ENCODE measurements around the gene ANO1. TPM values are rescaled to one million over a fixed set of nuclear protein-coding genes. Genes with fewer than 3 reads are reported as not detected.

ANO1 gene
- total RNA-seq, 1 experiment from 2014 or later: 41.7 TPM

DNA sequence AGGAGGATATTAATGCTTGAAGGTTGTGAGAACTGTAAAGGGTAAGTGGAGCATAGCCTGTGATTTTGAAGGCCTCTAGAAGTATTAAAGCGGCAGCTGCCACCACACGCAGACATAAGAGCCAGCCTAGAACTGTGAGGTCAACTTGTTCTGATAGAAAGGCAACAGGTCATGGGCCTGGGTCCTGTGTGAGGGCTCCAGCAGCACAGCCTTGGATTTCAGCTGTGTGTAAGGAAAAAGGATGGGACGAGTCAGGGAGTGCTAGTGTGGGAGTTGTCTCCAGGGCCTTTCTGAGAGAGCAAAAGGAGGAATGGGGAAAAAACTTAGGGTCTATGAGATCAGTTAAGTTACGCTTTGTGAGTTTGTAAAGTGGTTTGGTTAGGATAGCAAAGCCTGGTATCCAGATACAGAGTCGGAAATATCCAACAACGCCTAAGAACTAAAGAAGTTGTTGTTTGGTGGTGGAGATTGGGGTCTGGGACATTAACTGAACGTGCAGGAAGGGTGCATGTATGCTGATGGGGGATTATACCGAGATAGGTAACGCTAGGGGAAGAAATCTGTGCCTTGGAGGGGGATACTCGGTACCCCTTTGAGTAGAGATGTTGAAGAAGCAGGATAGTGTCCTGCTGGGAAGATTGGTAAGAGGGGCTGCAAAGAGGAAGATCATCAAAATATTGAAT lies 17.4 kb upstream of the ANO1 start:
- no peak for ATAC-seq
- no peak overlapping the region for H3K27ac ChIP-seq (ENCODE audit: low read depth, low read length)
- H3K4me3 ChIP-seq (replicated peaks in 1 of 2; ENCODE audit: low read depth in 1 of 2, low read length in 2 of 2): no peak overlapping the region
- H2AFZ ChIP-seq (ENCODE audit: low read depth, low read length, poor library complexity, severe bottlenecking): no peak overlapping the region
- no peak overlapping the region for H3K4me2 ChIP-seq (ENCODE audit: low read length)
- no peaks in the 10 kb centered on the region for H3K9me3 ChIP-seq (ENCODE audit: control insufficient read depth in 1 of 2, insufficient read depth in 1 of 2, low read depth in 1 of 2, low read length in 2 of 2)
- DNase-seq (ENCODE audit: low read depth, low spot score): no peak
- RAD21 ChIA-PET (ENCODE audit: low non-redundant PET in 1 of 2, low total read pairs in 2 of 2, uncharacterized antibody in 2 of 2, unreplicated experiment in 2 of 2): no interaction called here
- no peaks in the 10 kb centered on the region for H4K20me1 ChIP-seq (ENCODE audit: insufficient read depth)
- no peaks in the 10 kb centered on the region for H3K9me2 ChIP-seq (ENCODE audit: insufficient read depth)
- H3K27me3 ChIP-seq (ENCODE audit: insufficient read depth, low read length): no peaks in the 10 kb centered on the region
- POLR2A ChIA-PET: no interaction called here
- BruUV-seq (replicated peaks): no TSS peak
- TF ChIP-seq, protein P1, sequence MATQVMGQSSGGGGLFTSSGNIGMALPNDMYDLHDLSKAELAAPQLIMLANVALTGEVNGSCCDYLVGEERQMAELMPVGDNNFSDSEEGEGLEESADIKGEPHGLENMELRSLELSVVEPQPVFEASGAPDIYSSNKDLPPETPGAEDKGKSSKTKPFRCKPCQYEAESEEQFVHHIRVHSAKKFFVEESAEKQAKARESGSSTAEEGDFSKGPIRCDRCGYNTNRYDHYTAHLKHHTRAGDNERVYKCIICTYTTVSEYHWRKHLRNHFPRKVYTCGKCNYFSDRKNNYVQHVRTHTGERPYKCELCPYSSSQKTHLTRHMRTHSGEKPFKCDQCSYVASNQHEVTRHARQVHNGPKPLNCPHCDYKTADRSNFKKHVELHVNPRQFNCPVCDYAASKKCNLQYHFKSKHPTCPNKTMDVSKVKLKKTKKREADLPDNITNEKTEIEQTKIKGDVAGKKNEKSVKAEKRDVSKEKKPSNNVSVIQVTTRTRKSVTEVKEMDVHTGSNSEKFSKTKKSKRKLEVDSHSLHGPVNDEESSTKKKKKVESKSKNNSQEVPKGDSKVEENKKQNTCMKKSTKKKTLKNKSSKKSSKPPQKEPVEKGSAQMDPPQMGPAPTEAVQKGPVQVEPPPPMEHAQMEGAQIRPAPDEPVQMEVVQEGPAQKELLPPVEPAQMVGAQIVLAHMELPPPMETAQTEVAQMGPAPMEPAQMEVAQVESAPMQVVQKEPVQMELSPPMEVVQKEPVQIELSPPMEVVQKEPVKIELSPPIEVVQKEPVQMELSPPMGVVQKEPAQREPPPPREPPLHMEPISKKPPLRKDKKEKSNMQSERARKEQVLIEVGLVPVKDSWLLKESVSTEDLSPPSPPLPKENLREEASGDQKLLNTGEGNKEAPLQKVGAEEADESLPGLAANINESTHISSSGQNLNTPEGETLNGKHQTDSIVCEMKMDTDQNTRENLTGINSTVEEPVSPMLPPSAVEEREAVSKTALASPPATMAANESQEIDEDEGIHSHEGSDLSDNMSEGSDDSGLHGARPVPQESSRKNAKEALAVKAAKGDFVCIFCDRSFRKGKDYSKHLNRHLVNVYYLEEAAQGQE (IDR thresholded peaks at IDR 0.05; ENCODE audit: low read depth): no peak
- no peak for TF ChIP-seq EZH2phosphoT487 (IDR thresholded peaks at IDR 0.05; ENCODE audit: borderline replicate concordance)
- TF ChIP-seq SRF (IDR thresholded peaks at IDR 0.05; ENCODE audit: low read depth): no peak
- no peak for TF ChIP-seq ELF1 (IDR thresholded peaks at IDR 0.05; ENCODE audit: borderline replicate concordance, low read depth)
- TF ChIP-seq, protein P2, sequence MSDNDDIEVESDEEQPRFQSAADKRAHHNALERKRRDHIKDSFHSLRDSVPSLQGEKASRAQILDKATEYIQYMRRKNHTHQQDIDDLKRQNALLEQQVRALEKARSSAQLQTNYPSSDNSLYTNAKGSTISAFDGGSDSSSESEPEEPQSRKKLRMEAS (IDR thresholded peaks at IDR 0.05): no peak
- TF ChIP-seq EZH2 (IDR thresholded peaks at IDR 0.05): no peak
- no peak for TF ChIP-seq TCF7L2 (IDR thresholded peaks at IDR 0.05; ENCODE audit: borderline replicate concordance, extremely low read depth, insufficient read depth, insufficient read length)
- TF ChIP-seq, protein P3, sequence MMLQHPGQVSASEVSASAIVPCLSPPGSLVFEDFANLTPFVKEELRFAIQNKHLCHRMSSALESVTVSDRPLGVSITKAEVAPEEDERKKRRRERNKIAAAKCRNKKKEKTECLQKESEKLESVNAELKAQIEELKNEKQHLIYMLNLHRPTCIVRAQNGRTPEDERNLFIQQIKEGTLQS (IDR thresholded peaks at IDR 0.05): no peak
- TF ChIP-seq FOSL1 (IDR thresholded peaks at IDR 0.05; ENCODE audit: low read depth): no peak
- no peak for TF ChIP-seq YY1 (IDR thresholded peaks at IDR 0.05; ENCODE audit: extremely low read depth, insufficient replicate concordance, low read depth, low read length)
- no peak for TF ChIP-seq EGR1 (IDR thresholded peaks at IDR 0.05; ENCODE audit: low read depth)
- no peak for TF ChIP-seq SIN3A (IDR thresholded peaks at IDR 0.05; ENCODE audit: low read depth)
- no peak for TF ChIP-seq ZNF274 (IDR thresholded peaks at IDR 0.05; ENCODE audit: low read depth, low read length)
- TF ChIP-seq POLR2A (IDR thresholded peaks at IDR 0.05; ENCODE audit: borderline replicate concordance, extremely low read depth, insufficient read depth, insufficient read length): no peak
- no peak overlapping the region for H3K9ac ChIP-seq (ENCODE audit: low read length)
- H3K36me3 ChIP-seq (ENCODE audit: control insufficient read depth in 1 of 2, insufficient read depth in 2 of 2, low read length in 2 of 2): no peaks in the 10 kb centered on the region
- H3K4me1 ChIP-seq (ENCODE audit: control insufficient read depth in 1 of 2, insufficient read depth in 2 of 2, low read length in 2 of 2): peaks cover 22 to 43% of the 10 kb centered on the region in 2 experiments
- CTCF ChIA-PET: no interaction called here
- H3K79me2 ChIP-seq (ENCODE audit: insufficient read depth, low read length): no peaks in the 10 kb centered on the region
- intact Hi-C loops (cut with micrococcal nuclease): no loop called here

All from HCT116 (cell line).